MM.1S (cell line): ENCODE data around the gene GAL3ST1.

Experiments used
- CTCF ChIP-seq: fragments of 300-600 bp; sonication (generic); IDR thresholded peaks from 2 replicates; pipeline ENCODE4 v1.5.1; 2016; ENCODE audit warnings: antibody characterized with exemption, low read length, mixed read lengths
- EZH2 ChIP-seq: fragments of 300-600 bp; sonication (generic); optimal IDR thresholded peaks from 2 replicates; pipeline ENCODE3; 2017; ENCODE audit warnings: low read depth, mild to moderate bottlenecking, antibody characterized with exemption, low read length, mixed read lengths

- TF ChIP-seq EZH2: no peak
- no peak for TF ChIP-seq CTCF
These were observed at the start of gene GAL3ST1 for GRCh38 chr22:30574095-30574981.
